MCF 10A (cell line): Measurements from ENCODE around the gene UQCRC2. TPM values are rescaled to one million over a fixed set of nuclear protein-coding genes. Genes with fewer than 3 reads are reported as not detected.
A peak's percentile ranks its signal among the peaks of the same experiment; 100 is the strongest.
"Not testable (repeated sequence)": the region's sequence is repeated elsewhere in the genome, so short reads cannot be mapped to it uniquely, and the experiment has no call there.

Experiments
- Bru-seq: library from RNA; stranded (reverse); fragments of 400-500 nt; gene quantifications from one replicate; lab custom pipeline; 2021; lab: Mats Ljungman, UMichigan
- BruChase-seq, 2 experiments: library from RNA; stranded (reverse); fragments of 400-500 nt; gene quantifications; one replicate each; lab custom pipeline; 2021; lab: Mats Ljungman, UMichigan
- BruUV-seq: library from RNA; stranded (reverse); fragments of 400-500 nt; replicated peaks from 2 replicates; lab custom pipeline; 2021; lab: Mats Ljungman, UMichigan
- CTCF ChIA-PET: fragments of 300-600 bp; sonication (Branson Sonifier 250); formaldehyde crosslinking; extraction: SDS; loops from one replicate; lab custom pipeline; 2021; ENCODE audit warnings: antibody characterized with exemption, inconsistent platforms; lab: Yijun Ruan, JAX
- POLR2A ChIA-PET: fragments of 300-600, 350-650 bp; sonication (Branson Sonifier 250); formaldehyde crosslinking; extraction: SDS; loops from one replicate; lab custom pipeline; 2020; ENCODE audit warnings: antibody characterized with exemption, inconsistent platforms; lab: Yijun Ruan, JAX
- DNase-seq: peaks from one replicate; pipeline ENCODE4 v3.0.0-alpha.2; 2018; ENCODE audit not compliant: unreplicated experiment
- H3K27ac Mint-ChIP-seq: one replicate; pipeline ENCODE4 v1.8.0; 2022; ENCODE audit warnings: mild to moderate bottlenecking, low read depth, mixed read lengths; ENCODE audit not compliant: unreplicated experiment
- H3K27me3 Mint-ChIP-seq: one replicate; pipeline ENCODE4 v1.8.0; 2022; ENCODE audit warnings: mixed read lengths; ENCODE audit not compliant: insufficient read depth, unreplicated experiment
- H3K36me3 Mint-ChIP-seq: one replicate; pipeline ENCODE4 v1.8.0; 2022; ENCODE audit warnings: mild to moderate bottlenecking, moderate library complexity, mixed read lengths; ENCODE audit not compliant: insufficient read depth, unreplicated experiment
- H3K4me1 Mint-ChIP-seq: one replicate; pipeline ENCODE4 v1.8.0; 2022; ENCODE audit warnings: mixed read lengths; ENCODE audit not compliant: insufficient read depth, unreplicated experiment
- H3K4me3 Mint-ChIP-seq: one replicate; pipeline ENCODE4 v1.8.0; 2022; ENCODE audit warnings: mild to moderate bottlenecking, moderate library complexity, mixed read lengths; ENCODE audit not compliant: unreplicated experiment
- H3K9me3 Mint-ChIP-seq: one replicate; pipeline ENCODE4 v1.8.0; 2022; ENCODE audit warnings: mixed read lengths; ENCODE audit not compliant: unreplicated experiment
- CTCF ChIP-seq: fragments of 200-600 bp; IDR thresholded peaks from one replicate; pipeline ENCODE4 v1.8.0; 2022; ENCODE audit warnings: antibody characterized with exemption, mild to moderate bottlenecking; ENCODE audit not compliant: unreplicated experiment
- intact Hi-C: fragments of 100-400 bp; cut with micrococcal nuclease; formaldehyde crosslinking; loops from 2 replicates; pipeline ENCODE4 v1.14.1; 2022
- long read RNA-seq: library from polyadenylated mRNA; stranded (forward); transcript quantifications from one replicate; pipeline ENCODE4 v2.0.0, GENCODE V29; 2022
- total RNA-seq: library from RNA; stranded (reverse); gene quantifications from 2 replicates; pipeline ENCODE4 v1.2.3, GENCODE V29; 2022

UQCRC2 gene
- 199 and 207 TPM in 2 replicates for total RNA-seq
- Bru-seq, nascent RNA, result percentile 92 among the genes with signal in this experiment
- percentile 94 among the genes with signal in this experiment for BruChase-seq, experiment 1, labeled RNA remaining after a 6-hour chase
- BruChase-seq, experiment 2, labeled RNA remaining after a 2-hour chase, result percentile 96 among the genes with signal in this experiment
- long read RNA-seq, transcript UQCRC2-201 (14 exons, 2,615 nt), result major isoform, 255 of 284 reads
- long read RNA-seq, partial matches to known transcripts, result 1 of 284 reads
- long read RNA-seq, other reads (novel, unspliced or antisense), result 26 of 284 reads

DNA sequence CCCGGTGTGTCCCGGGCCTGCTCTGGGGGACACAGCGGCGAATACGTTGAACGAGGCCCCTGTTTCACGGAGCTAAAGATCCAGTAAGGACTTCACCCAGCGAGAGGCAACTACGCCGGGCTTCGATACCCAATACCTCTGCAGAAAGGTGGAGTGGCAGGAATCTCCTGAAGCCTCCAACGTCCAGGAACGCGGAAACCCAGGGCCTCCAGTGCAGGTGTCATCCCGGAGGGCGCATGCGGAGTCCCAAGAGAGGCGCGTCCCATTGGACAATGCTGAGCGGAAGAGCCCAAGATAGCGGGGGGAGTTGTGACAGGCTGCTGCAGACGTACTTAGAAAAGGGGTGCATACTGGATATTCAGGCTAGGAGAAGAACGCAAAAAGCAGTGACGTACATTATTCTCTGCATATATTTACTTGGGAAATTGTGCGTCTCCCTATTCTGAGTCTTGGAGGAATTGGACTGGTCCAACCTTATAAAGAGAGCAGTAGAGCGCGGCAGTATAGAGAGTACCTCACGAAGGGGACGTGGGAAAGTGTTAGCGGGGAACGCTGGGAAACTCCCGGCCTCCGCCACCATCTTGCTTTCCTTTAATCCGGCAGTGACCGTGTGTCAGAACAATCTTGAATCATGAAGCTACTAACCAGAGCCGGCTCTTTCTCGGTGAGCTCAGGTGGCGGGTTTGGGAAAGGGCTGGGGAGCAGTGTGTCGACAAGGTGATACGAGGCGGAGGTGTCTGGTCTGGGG is at the start of gene UQCRC2:
Gene UQCRC2, plus strand, starts transcription at position 569 of the 748 bp plus-strand sequence. Its CDS starts 63 bp downstream, at position 632.
- H3K4me1 Mint-ChIP-seq, result peaks cover 7% of the 10 kb centered on the region
- CTCF ChIA-PET, result interaction anchor here (0.6 to 2.8 kb wide), 15 partner anchors 9 to 368 kb away, joined by 3 to 22 read pairs (median 4); no protein-coding TSS in a partner anchor
- H3K36me3 Mint-ChIP-seq, result peaks cover 44% of the 10 kb centered on the region
- BruUV-seq, result no TSS peak
- intact Hi-C loops, result no loop called here
- peak; percentile 95 for DNase-seq
- no peak for TF ChIP-seq CTCF
- peak within 1 kb of the TSS; percentile 99 for H3K4me3 Mint-ChIP-seq
- POLR2A ChIA-PET, result interaction anchor here (0.6 to 3.0 kb wide), 36 partner anchors 9 to 1134 kb away, joined by 3 to 35 read pairs (median 4); partner anchors contain the start of genes EEF2K, MOSMO and POLR3E
- H3K27me3 Mint-ChIP-seq, result no peaks in the 10 kb centered on the region
- no peaks in the 10 kb centered on the region for H3K9me3 Mint-ChIP-seq
- peak within 1 kb of the TSS; percentile 99 for H3K27ac Mint-ChIP-seq

- intact Hi-C loops, DNase-seq, H3K4me3 Mint-ChIP-seq, H3K36me3 Mint-ChIP-seq, POLR2A ChIA-PET, H3K27ac Mint-ChIP-seq, H3K4me1 Mint-ChIP-seq, CTCF ChIA-PET, BruUV-seq, H3K9me3 Mint-ChIP-seq: not testable (repeated sequence)
- H3K27me3 Mint-ChIP-seq, result peaks cover 10% of the 10 kb centered on the region
Observed at GRCh38 chr16:21932650-21933049, 20.5 kb upstream of the UQCRC2 start.

- H3K36me3 Mint-ChIP-seq, H3K4me3 Mint-ChIP-seq, POLR2A ChIA-PET, CTCF ChIA-PET, BruUV-seq, H3K9me3 Mint-ChIP-seq, DNase-seq, H3K4me1 Mint-ChIP-seq, intact Hi-C loops, H3K27ac Mint-ChIP-seq: not testable (repeated sequence)
- H3K27me3 Mint-ChIP-seq, result peaks cover 16% of the 10 kb centered on the region
Observed at GRCh38 chr16:21933316-21933715, 19.8 kb upstream of the UQCRC2 start.

GRCh38 chr16:21933790-21934189 is 19.4 kb upstream of the UQCRC2 start:
- BruUV-seq, POLR2A ChIA-PET, H3K4me1 Mint-ChIP-seq, H3K36me3 Mint-ChIP-seq, intact Hi-C loops, DNase-seq, H3K9me3 Mint-ChIP-seq, H3K4me3 Mint-ChIP-seq, H3K27ac Mint-ChIP-seq: not testable (repeated sequence)
- H3K27me3 Mint-ChIP-seq, result peaks cover 16% of the 10 kb centered on the region
- CTCF ChIA-PET, result interaction anchor here (0.7 kb wide), 2 partner anchors 76 to 1207 kb away, joined by 3 read pairs; no protein-coding TSS in a partner anchor

GRCh38 chr16:21936216-21936615 is 16.9 kb upstream of the UQCRC2 start:
- CTCF ChIA-PET, H3K36me3 Mint-ChIP-seq, DNase-seq, H3K4me3 Mint-ChIP-seq, H3K4me1 Mint-ChIP-seq, BruUV-seq, intact Hi-C loops, POLR2A ChIA-PET, H3K27ac Mint-ChIP-seq, H3K9me3 Mint-ChIP-seq: not testable (repeated sequence)
- H3K27me3 Mint-ChIP-seq, result peaks cover 16% of the 10 kb centered on the region
